Cerebellar nuclear complex (tissue), 1 donor: ENCODE results near the gene SDF2L1.
"Not testable (repeated sequence)": the region's sequence is repeated elsewhere in the genome, so short reads cannot be mapped to it uniquely, and the experiment has no call there.

Experiments used
- DNase-seq, 2 experiments: peaks; one replicate each; lab custom pipeline; 2025; lab: John Stamatoyannopoulos, UW

The SDF2L1 gene

DNA sequence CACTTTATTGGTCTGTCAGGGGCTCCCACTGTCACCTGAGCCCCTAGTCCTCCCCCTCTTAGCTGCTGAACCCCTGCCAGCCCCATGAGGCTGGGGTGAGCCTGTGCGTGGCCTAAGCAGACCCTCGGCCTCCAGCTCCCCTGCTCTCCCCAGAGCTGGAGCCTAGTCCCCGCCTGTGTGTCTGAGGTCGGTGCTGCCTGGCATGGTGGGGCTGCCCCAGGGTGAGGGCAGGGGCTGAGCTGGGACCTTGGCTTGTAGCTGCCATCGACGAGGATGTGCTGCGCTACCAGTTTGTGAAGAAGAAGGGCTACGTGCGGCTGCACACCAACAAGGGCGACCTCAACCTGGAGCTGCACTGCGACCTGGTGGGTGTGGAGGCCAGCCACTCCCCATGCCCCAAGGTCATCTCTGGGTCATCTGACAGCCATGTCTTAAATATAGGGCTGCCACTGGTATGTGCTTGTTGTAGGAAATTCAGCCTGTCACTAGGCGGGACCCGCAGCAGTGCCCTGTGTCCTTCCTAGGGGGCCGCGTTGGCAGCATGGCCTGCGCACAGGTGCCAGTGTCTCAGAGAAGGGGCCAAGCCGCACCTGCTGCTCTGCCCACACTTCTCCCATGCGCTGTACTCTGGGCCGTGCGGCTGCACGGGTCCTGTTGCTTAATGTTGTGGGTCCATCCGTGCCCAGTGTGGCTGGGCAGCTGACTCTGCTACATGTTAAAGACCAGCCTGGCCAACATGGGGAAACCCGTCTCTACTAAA lies 44.7 kb downstream of the SDF2L1 start:
- no peak for DNase-seq

GRCh38 chr22:21687685-21688259 lies 45.7 kb downstream of the SDF2L1 start:
- no peak for DNase-seq

GRCh38 chr22:21688341-21688705 lies 46.2 kb downstream of the SDF2L1 start:
- no peak for DNase-seq

DNA sequence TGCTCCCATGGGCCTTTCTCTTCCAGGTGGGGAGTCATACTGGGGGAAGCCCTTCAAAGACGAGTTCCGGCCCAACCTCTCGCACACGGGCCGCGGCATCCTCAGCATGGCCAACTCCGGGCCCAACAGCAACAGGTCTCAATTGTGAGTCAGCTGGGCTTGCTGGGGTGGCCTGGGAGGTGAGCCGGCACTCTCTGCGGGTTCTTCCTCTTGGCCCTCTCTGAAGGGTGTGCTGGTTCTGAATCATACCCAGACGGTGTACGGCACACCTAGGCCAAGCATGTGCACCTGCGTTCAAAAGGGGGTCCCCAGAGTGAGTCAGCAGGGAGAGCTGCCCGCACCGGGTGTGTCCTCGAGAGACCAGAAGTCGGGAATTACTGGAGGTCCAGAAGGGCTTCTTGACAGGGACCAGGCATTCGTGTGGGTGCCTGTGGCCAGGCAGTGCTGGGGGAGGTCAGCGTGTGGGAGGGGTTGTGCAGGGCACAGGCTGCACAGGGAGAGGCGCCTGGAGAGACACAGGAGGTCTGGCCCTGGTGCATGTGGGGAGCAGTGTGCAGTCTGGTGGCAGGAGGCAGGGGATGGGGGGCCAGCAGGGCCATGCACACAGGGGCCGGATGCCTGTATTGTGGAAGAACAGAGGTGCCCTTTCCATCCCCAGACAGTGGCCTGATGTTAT lies 46.7 kb downstream of the SDF2L1 start:
- no peak for DNase-seq

GRCh38 chr22:21690401-21690801 lies 48.3 kb downstream of the SDF2L1 start:
- no peak for DNase-seq

- no peak for DNase-seq
Measured at GRCh38 chr22:21691816-21692215, 49.7 kb downstream of the SDF2L1 start.

GRCh38 chr22:21692856-21693255 lies 50.8 kb downstream of the SDF2L1 start:
- not testable (repeated sequence) for DNase-seq

GRCh38 chr22:21693333-21693998 lies 51.4 kb downstream of the SDF2L1 start:
- no peak for DNase-seq
